Ovary (tissue), 3 donors: ENCODE measurements around the gene IL3RA.

Experiments
- CTCF ChIP-seq, 3 donors: fragments of 450-650 bp in 2 of 3; fragments of 200-600 bp in 1 of 3; IDR thresholded peaks; one replicate each; pipeline versions ENCODE4 v1.5.1 to v1.8.0; 2016 to 2022; ENCODE audit warnings: antibody characterized with exemption in 3 of 3, mild to moderate bottlenecking in 1 of 3
- EP300 ChIP-seq: sonication (generic); formaldehyde crosslinking; IDR thresholded peaks from one replicate; pipeline ENCODE4 v1.6.1; 2017; ENCODE audit warnings: antibody characterized with exemption
- POLR2A ChIP-seq: fragments of 450-650 bp; IDR thresholded peaks from one replicate; pipeline ENCODE4 v1.6.1; 2017; ENCODE audit warnings: antibody characterized with exemption, mild to moderate bottlenecking, moderate library complexity
- donor health status: DM: no; HTN: no; CAD: no.

GRCh38 chrX:1336948-1337779, 579 bp downstream of the IL3RA start:
- TF ChIP-seq POLR2A (no peak), CTCF (IDR thresholded peaks at IDR 0.05) (no peak), EP300 (no peak)
